Muscle layer of colon (tissue), 2 donors: ENCODE data around the gene ST7.

Experiments
- H3K27ac ChIP-seq: one replicate; pipeline ENCODE4 v1.7.0; 2013; ENCODE audit warnings: low read depth, mild to moderate bottlenecking, low read length, moderate library complexity
- H3K27me3 ChIP-seq, 2 donors: one replicate each; pipeline ENCODE4 v1.7.0; 2013; ENCODE audit warnings: low read length in 2 of 2, mild to moderate bottlenecking in 2 of 2; ENCODE audit not compliant: insufficient read depth in 2 of 2, control insufficient read depth in 1 of 2
- H3K36me3 ChIP-seq: one replicate; pipeline ENCODE4 v1.7.0; 2013; ENCODE audit warnings: mild to moderate bottlenecking, low read length; ENCODE audit not compliant: insufficient read depth
- H3K4me1 ChIP-seq: one replicate; pipeline ENCODE4 v1.7.0; 2013; ENCODE audit warnings: mild to moderate bottlenecking, low read length; ENCODE audit not compliant: insufficient read depth
- H3K4me3 ChIP-seq, 2 donors: one replicate each; pipeline ENCODE4 v1.7.0; 2013; ENCODE audit warnings: low read length in 2 of 2, low read depth in 1 of 2, mild to moderate bottlenecking in 1 of 2, moderate library complexity in 1 of 2
- H3K9ac ChIP-seq: one replicate; pipeline ENCODE4 v1.7.0; 2013; ENCODE audit warnings: low read length
- H3K9me3 ChIP-seq: one replicate; pipeline ENCODE4 v1.7.0; 2013; ENCODE audit warnings: mild to moderate bottlenecking, low read length
- donor health status: abdominal sarcoma.
- donor health status: Adenocarcinoma of cecum.

ST7 gene

DNA sequence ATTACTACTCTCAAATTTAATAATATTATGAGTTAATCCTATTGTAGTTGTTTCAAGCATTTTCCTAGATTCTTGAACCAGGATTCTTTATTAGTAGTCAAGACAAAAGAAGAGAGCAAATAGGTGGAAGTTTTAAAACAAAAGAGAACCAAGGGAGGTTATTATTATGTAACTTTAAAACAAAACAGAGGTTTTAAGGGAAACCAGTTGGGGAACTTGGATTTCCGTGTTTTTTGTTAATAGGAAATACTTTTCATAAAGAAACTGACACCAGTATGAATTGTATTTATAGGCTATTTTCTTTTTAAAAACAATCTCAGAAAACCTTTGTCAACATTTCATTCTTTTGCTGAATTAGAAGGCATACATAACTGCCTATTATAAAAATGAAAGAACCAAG lies 185.7 kb downstream of the ST7 start:
- no peak overlapping the region for H3K9ac ChIP-seq
- H3K27me3 ChIP-seq: no peaks in the 10 kb centered on the region
- no peaks in the 10 kb centered on the region for H3K9me3 ChIP-seq
- H3K4me3 ChIP-seq: no peak overlapping the region
- H3K36me3 ChIP-seq: peaks cover 9% of the 10 kb centered on the region
- no peaks in the 10 kb centered on the region for H3K4me1 ChIP-seq
- no peak overlapping the region for H3K27ac ChIP-seq

DNA sequence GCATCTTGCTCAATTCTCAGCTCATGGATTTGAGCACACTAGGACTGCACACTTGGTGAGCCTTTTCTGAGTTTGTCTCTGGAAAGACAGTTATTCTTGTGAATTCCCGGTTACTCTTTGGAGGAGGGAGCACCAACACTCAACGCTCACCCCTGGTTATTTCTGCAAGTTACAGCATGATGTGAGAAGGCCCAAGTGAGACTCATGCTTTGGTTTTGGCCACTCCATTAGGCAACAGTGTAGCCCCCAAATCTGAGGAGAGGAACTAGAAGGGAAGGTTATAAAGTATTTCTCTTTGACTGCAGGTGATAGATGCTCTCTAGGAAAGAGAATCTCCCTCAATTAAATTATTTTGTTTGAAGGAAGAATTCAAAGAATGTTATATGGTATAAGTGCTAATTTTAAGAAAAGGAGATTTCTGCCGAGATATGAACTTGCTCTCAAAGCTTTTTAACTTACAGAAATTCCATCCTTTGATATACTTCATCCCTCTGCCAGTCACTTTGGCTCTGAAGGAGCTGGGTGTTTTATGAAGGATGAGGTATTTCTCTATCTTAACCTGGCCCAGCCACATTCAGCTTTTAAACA lies 186.2 kb downstream of the ST7 start:
- no peak overlapping the region for H3K9ac ChIP-seq
- no peaks in the 10 kb centered on the region for H3K4me1 ChIP-seq
- no peak overlapping the region for H3K4me3 ChIP-seq
- peaks cover 6% of the 10 kb centered on the region for H3K36me3 ChIP-seq
- H3K9me3 ChIP-seq: no peaks in the 10 kb centered on the region
- no peak overlapping the region for H3K27ac ChIP-seq
- H3K27me3 ChIP-seq: no peaks in the 10 kb centered on the region

DNA sequence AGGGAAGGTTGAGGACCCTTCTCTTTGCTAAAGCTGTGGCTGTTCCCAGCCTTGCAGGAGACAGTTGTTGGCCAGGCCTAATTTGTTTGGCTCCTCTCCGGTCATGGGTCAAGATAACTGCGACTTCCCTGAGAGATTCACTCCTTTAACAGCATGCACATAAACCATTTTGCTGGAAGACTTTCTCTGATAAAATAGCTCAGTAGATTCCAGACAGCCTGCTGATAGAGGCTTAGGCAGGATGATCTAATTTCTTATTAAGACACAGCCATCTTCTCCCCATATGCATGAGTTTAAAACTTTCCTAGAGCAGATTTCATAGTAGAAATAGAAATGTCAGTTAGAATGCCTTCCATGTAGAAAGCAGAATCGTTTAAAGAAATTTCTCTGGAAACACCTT lies 187.6 kb downstream of the ST7 start:
- Histone ChIP-seq H3K27me3 (no peaks in the 10 kb centered on the region), H3K9ac (no peak overlapping the region), H3K27ac (no peak overlapping the region), H3K9me3 (no peaks in the 10 kb centered on the region), H3K36me3 (peaks cover 5% of the 10 kb centered on the region), H3K4me1 (no peaks in the 10 kb centered on the region), H3K4me3 (no peak overlapping the region)

DNA sequence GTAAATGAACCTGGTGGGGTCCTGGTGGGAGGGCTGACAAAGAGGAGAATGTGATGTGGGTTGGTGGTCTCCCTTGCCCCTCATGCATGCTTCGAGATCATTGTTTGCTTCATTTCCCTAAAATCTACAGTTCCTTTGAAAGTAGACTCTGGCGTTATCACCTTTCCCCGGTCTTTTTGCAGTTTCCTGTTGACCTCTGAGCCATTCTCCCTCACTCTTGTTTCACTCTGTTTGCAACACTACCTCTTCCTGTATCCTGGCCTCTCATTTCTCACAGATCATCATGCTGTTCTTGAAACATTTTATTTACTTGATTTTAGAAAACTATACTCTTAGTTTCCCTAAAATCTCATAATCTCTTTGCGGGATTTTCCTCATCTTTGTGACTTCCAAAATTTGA lies 189.8 kb downstream of the ST7 start:
- Histone ChIP-seq H3K9me3 (no peaks in the 10 kb centered on the region), H3K9ac (no peak overlapping the region), H3K27ac (no peak overlapping the region), H3K36me3 (peaks cover 5% of the 10 kb centered on the region), H3K27me3 (no peaks in the 10 kb centered on the region), H3K4me3 (no peak overlapping the region), H3K4me1 (no peaks in the 10 kb centered on the region)

DNA sequence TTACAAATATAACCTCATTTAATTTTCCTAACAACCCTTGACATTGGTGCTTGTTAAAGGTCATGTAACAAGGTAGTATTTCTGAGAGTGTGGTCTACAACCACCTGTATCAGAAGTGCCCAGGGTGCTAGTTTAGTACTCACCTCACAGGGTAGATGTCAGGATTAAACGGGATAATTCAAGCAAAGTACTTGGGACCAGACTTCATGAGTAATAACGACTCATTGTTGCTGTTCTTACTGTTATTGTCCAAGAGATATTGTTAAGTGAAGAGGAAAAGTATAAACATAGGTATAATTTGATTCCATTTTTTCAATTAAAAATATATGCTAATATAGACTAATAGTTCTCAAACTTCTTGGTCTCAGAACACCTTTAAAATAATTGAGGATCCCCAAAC lies 190.3 kb downstream of the ST7 start:
- H3K36me3 ChIP-seq: peaks cover 5% of the 10 kb centered on the region

GRCh38 chr7:117145333-117145732 lies 192.0 kb downstream of the ST7 start:
- Histone ChIP-seq H3K27ac (no peak overlapping the region), H3K9me3 (no peaks in the 10 kb centered on the region), H3K4me3 (no peak overlapping the region), H3K27me3 (no peaks in the 10 kb centered on the region), H3K9ac (no peak overlapping the region), H3K4me1 (no peaks in the 10 kb centered on the region), H3K36me3 (no peaks in the 10 kb centered on the region)

More for the DNA sequence above, 190.3 kb downstream of the ST7 start:
- H3K4me1 ChIP-seq: no peaks in the 10 kb centered on the region
- no peak overlapping the region for H3K4me3 ChIP-seq
- no peak overlapping the region for H3K9ac ChIP-seq
- H3K27ac ChIP-seq: no peak overlapping the region
- H3K27me3 ChIP-seq: no peaks in the 10 kb centered on the region
- H3K9me3 ChIP-seq: no peaks in the 10 kb centered on the region

GRCh38 chr7:117146059-117146458 lies 192.8 kb downstream of the ST7 start:
- Histone ChIP-seq H3K27me3 (no peaks in the 10 kb centered on the region), H3K36me3 (no peaks in the 10 kb centered on the region), H3K9ac (no peak overlapping the region), H3K4me1 (no peaks in the 10 kb centered on the region), H3K9me3 (no peaks in the 10 kb centered on the region), H3K4me3 (no peak overlapping the region), H3K27ac (no peak overlapping the region)

GRCh38 chr7:117146511-117146910 lies 193.2 kb downstream of the ST7 start:
- H3K27me3 ChIP-seq: no peaks in the 10 kb centered on the region
- no peaks in the 10 kb centered on the region for H3K4me1 ChIP-seq
- H3K9me3 ChIP-seq: no peaks in the 10 kb centered on the region
- no peaks in the 10 kb centered on the region for H3K36me3 ChIP-seq
- H3K27ac ChIP-seq: no peak overlapping the region
- no peak overlapping the region for H3K4me3 ChIP-seq
- no peak overlapping the region for H3K9ac ChIP-seq

GRCh38 chr7:117148971-117149370 lies 195.7 kb downstream of the ST7 start:
- no peaks in the 10 kb centered on the region for H3K36me3 ChIP-seq
- no peaks in the 10 kb centered on the region for H3K9me3 ChIP-seq
- H3K4me3 ChIP-seq: no peak overlapping the region
- H3K27me3 ChIP-seq: no peaks in the 10 kb centered on the region
- H3K27ac ChIP-seq: no peak overlapping the region
- peaks cover 11% of the 10 kb centered on the region for H3K4me1 ChIP-seq
- H3K9ac ChIP-seq: no peak overlapping the region

DNA sequence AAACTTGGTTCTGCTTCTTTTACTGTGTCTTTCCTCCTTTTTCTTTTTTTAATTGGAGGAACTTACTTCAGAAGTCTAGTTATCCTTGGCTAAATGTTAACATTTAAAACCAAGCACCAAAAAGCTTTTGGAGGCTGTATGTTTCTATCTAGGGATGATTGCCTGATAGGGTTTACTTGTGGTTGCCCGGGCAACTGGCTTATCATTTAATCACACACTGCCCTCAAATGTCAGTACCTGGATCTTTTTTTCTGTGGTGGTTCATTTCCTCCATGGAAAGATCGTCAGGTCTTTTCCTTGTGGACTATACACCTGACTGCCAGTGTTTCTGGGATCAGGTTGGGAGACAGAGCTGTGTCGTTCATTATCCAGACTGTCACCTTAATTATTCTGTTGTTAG lies 196.4 kb downstream of the ST7 start:
- Histone ChIP-seq H3K4me3 (no peak overlapping the region), H3K9ac (no peak overlapping the region), H3K9me3 (no peaks in the 10 kb centered on the region), H3K4me1 (peaks cover 11% of the 10 kb centered on the region), H3K27ac (no peak overlapping the region), H3K27me3 (no peaks in the 10 kb centered on the region), H3K36me3 (no peaks in the 10 kb centered on the region)

GRCh38 chr7:117152213-117153007 lies 199.1 kb downstream of the ST7 start:
- Histone ChIP-seq H3K4me3 (no peak overlapping the region), H3K27ac (no peak overlapping the region), H3K36me3 (no peaks in the 10 kb centered on the region), H3K9me3 (no peaks in the 10 kb centered on the region), H3K9ac (no peak overlapping the region), H3K27me3 (no peaks in the 10 kb centered on the region), H3K4me1 (peaks cover 13% of the 10 kb centered on the region)

GRCh38 chr7:117153016-117153545 lies 199.8 kb downstream of the ST7 start:
- no peaks in the 10 kb centered on the region for H3K9me3 ChIP-seq
- no peak overlapping the region for H3K27ac ChIP-seq
- no peak overlapping the region for H3K9ac ChIP-seq
- H3K4me1 ChIP-seq: peaks cover 20% of the 10 kb centered on the region
- no peak overlapping the region for H3K4me3 ChIP-seq
- H3K27me3 ChIP-seq: no peaks in the 10 kb centered on the region
- no peaks in the 10 kb centered on the region for H3K36me3 ChIP-seq
